PC-9 (cell line): Measurements from ENCODE around the gene DHTKD1. TPM values are rescaled to one million over a fixed set of nuclear protein-coding genes. Genes with fewer than 3 reads are reported as not detected.

Experiments
- Bru-seq: library from RNA; stranded (reverse); fragments of 400-500 nt; gene quantifications from one replicate; lab custom pipeline; 2021; lab: Mats Ljungman, UMichigan
- BruChase-seq, 2 experiments: library from RNA; stranded (reverse); fragments of 400-500 nt; gene quantifications; one replicate each; lab custom pipeline; 2021; lab: Mats Ljungman, UMichigan
- BruUV-seq: library from RNA; stranded (reverse); fragments of 400-500 nt; replicated peaks from 2 replicates; lab custom pipeline; 2021; lab: Mats Ljungman, UMichigan
- CTCF ChIA-PET: fragments of 300-600 bp; sonication (Branson Sonifier 250); formaldehyde crosslinking; loops from one replicate; lab custom pipeline; 2022; ENCODE audit warnings: antibody characterized with exemption; lab: Charles Lee
- POLR2A ChIA-PET: fragments of 300-600 bp; sonication (Branson Sonifier 250); formaldehyde crosslinking; loops from one replicate; lab custom pipeline; 2022; ENCODE audit warnings: antibody characterized with exemption; ENCODE audit not compliant: unreplicated experiment; lab: Charles Lee
- DNase-seq, 2 experiments: peaks; one replicate each; pipeline versions ENCODE4 v3.0.0 to v3.0.0-alpha.2; 2015 to 2022; ENCODE audit warnings: mixed read lengths in 1 of 2
- H2AFZ ChIP-seq: fragments of 200-600 bp; sonication (generic); 2 replicates; pipeline ENCODE4 v1.8.1; 2017; ENCODE audit warnings: antibody characterized with exemption
- H3F3A ChIP-seq: fragments of 200-600 bp; sonication (generic); 2 replicates; pipeline ENCODE4 v1.8.1; 2017; ENCODE audit warnings: antibody characterized with exemption, mild to moderate bottlenecking, low read depth; ENCODE audit not compliant: insufficient read depth
- H3K27ac ChIP-seq: fragments of 200-600 bp; sonication (generic); 2 replicates; pipeline ENCODE4 v1.6.1; 2016; ENCODE audit warnings: mixed run types
- H3K27me3 ChIP-seq: fragments of 200-600 bp; sonication (generic); 2 replicates; pipeline ENCODE4 v1.6.1; 2016; ENCODE audit warnings: low read depth, mixed run types; ENCODE audit not compliant: insufficient read depth
- H3K36me3 ChIP-seq: fragments of 200-600 bp; sonication (generic); 2 replicates; pipeline ENCODE4 v1.6.1; 2016; ENCODE audit warnings: low read depth, mixed run types
- H3K4me1 ChIP-seq: fragments of 200-600 bp; sonication (generic); replicated peaks from 2 replicates; pipeline ENCODE4 v1.6.1; 2016; ENCODE audit warnings: mixed run types; ENCODE audit not compliant: insufficient read depth
- H3K4me2 ChIP-seq: fragments of 200-600 bp; sonication (generic); 2 replicates; pipeline ENCODE4 v1.6.1; 2017; ENCODE audit warnings: mixed run types
- H3K4me3 ChIP-seq: fragments of 200-600 bp; sonication (generic); 2 replicates; pipeline ENCODE4 v1.6.1; 2016; ENCODE audit warnings: mixed run types
- H3K79me2 ChIP-seq: fragments of 200-600 bp; sonication (generic); 2 replicates; pipeline ENCODE4 v1.6.1; 2017; ENCODE audit warnings: low read depth, mixed run types
- H3K9me2 ChIP-seq: fragments of 200-600 bp; sonication (generic); 2 replicates; pipeline ENCODE4 v1.8.1; 2017; ENCODE audit warnings: mild to moderate bottlenecking; ENCODE audit not compliant: insufficient read depth
- H3K9me3 ChIP-seq: fragments of 200-600 bp; sonication (generic); 2 replicates; pipeline ENCODE4 v1.8.1; 2016; ENCODE audit warnings: low read depth; ENCODE audit not compliant: insufficient read depth
- H4K20me1 ChIP-seq: fragments of 200-600 bp; sonication (generic); 2 replicates; pipeline ENCODE4 v1.8.1; 2017; ENCODE audit not compliant: insufficient read depth
- EZH2 ChIP-seq: fragments of 200-600 bp; sonication (generic); IDR thresholded peaks from 2 replicates; pipeline ENCODE4 v1.8.0; 2017; ENCODE audit warnings: antibody characterized with exemption, low read depth
- intact Hi-C: fragments of 100-400 bp; cut with micrococcal nuclease; formaldehyde crosslinking; loops from one replicate; pipeline ENCODE4 v1.10.0; 2022; ENCODE audit not compliant: unreplicated experiment
- long read RNA-seq: library from polyadenylated mRNA; stranded (forward); transcript quantifications from one replicate; pipeline ENCODE4 v2.0.0, GENCODE V29; 2022
- total RNA-seq: library from RNA; stranded (reverse); gene quantifications from 2 replicates; pipeline ENCODE4 v1.2.3, GENCODE V29; 2021
- TF ChIP-seq, protein P1 (sequence below): fragments of 200-600 bp; sonication (generic); conservative IDR thresholded peaks from 2 replicates; pipeline ENCODE4 v1.6.1; 2017; ENCODE audit warnings: mixed run types, antibody characterized with exemption, mild to moderate bottlenecking, moderate library complexity

The DHTKD1 gene, protein sequence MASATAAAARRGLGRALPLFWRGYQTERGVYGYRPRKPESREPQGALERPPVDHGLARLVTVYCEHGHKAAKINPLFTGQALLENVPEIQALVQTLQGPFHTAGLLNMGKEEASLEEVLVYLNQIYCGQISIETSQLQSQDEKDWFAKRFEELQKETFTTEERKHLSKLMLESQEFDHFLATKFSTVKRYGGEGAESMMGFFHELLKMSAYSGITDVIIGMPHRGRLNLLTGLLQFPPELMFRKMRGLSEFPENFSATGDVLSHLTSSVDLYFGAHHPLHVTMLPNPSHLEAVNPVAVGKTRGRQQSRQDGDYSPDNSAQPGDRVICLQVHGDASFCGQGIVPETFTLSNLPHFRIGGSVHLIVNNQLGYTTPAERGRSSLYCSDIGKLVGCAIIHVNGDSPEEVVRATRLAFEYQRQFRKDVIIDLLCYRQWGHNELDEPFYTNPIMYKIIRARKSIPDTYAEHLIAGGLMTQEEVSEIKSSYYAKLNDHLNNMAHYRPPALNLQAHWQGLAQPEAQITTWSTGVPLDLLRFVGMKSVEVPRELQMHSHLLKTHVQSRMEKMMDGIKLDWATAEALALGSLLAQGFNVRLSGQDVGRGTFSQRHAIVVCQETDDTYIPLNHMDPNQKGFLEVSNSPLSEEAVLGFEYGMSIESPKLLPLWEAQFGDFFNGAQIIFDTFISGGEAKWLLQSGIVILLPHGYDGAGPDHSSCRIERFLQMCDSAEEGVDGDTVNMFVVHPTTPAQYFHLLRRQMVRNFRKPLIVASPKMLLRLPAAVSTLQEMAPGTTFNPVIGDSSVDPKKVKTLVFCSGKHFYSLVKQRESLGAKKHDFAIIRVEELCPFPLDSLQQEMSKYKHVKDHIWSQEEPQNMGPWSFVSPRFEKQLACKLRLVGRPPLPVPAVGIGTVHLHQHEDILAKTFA
- total RNA-seq (41.1 and 43.8 TPM in 2 replicates), Bru-seq, nascent RNA (percentile 70 among the genes with signal in this experiment), BruChase-seq, experiment 1, labeled RNA remaining after a 2-hour chase (percentile 69 among the genes with signal in this experiment), BruChase-seq, experiment 2, labeled RNA remaining after a 6-hour chase (percentile 80 among the genes with signal in this experiment)
- long read RNA-seq, full-length matches to known transcripts = 37 of 60 reads
- long read RNA-seq, partial matches to known transcripts = 3 of 60 reads
- long read RNA-seq, other reads (novel, unspliced or antisense) = 20 of 60 reads

DNA sequence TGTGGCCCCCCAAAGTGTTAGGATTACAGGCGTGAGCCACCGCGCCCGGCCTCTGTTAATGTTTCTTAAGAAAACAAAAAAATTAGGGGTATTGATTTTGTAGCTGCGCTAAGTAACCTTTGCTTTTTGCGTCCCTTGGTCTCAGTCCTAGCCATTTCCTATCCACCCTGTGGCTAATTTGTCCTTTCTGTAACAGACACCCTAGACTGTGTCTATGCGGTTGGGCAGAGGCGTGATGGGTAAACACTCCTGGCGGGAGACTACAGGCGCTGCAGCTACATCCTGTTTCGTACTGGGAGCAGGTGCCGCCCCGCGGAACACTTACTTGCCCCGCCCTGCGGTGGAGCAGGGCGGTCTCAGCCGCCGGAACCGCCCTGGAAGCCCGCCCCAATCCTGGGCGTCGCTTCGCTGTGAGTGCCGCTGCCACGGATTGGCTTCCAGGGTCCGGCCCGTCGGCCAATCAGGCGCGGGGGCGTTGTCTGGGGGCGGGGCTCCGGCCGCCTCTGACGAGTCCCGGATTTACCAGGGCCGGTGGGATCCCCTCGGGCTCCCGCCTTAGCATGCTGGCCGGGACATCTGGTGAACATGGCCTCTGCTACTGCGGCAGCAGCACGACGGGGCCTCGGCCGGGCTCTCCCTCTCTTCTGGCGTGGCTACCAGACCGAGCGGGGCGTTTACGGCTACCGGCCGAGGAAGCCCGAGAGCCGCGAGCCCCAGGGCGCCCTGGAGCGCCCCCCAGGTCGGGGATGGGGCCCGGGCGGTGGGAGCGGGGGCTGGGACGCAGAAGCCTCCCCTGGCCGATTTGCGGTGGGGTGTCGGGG lies at the start of gene DHTKD1:
Gene DHTKD1, plus strand, starts transcription at position 506 of the 821 bp plus-strand sequence. Its CDS starts 80 bp downstream, at position 586.
- Histone ChIP-seq H3K4me1 (no peaks in the 10 kb centered on the region), H3F3A (peaks cover 8% of the 10 kb centered on the region; the same call in 1 of the 2 replicates), H2AFZ (peak within 1 kb of the TSS; percentile 77), H3K4me2 (peak within 1 kb of the TSS; percentile 69), H3K27me3 (no peaks in the 10 kb centered on the region), H3K4me3 (peak within 1 kb of the TSS; percentile 83), H3K9me2 (no peaks in the 10 kb centered on the region), H3K9me3 (no peaks in the 10 kb centered on the region), H3K27ac (peak within 1 kb of the TSS; percentile 10; the same call in 1 of the 2 replicates), H3K79me2 (peaks cover 24% of the 10 kb centered on the region; the same call in 1 of the 2 replicates), H4K20me1 (no peaks in the 10 kb centered on the region), H3K36me3 (no peaks in the 10 kb centered on the region)
- DNase-seq = peak; percentile 88 to 98
- intact Hi-C loops = loop anchor here (1.0 to 5.0 kb wide), 2 partner anchors 25 to 59 kb away; partner anchors contain the start of gene SEC61A2
- POLR2A ChIA-PET = interaction anchor here (0.6 to 0.9 kb wide), 5 partner anchors 26 to 282 kb away, joined by 3 to 8 read pairs (median 7); partner anchors contain the start of gene UPF2
- TF ChIP-seq, protein P1, sequence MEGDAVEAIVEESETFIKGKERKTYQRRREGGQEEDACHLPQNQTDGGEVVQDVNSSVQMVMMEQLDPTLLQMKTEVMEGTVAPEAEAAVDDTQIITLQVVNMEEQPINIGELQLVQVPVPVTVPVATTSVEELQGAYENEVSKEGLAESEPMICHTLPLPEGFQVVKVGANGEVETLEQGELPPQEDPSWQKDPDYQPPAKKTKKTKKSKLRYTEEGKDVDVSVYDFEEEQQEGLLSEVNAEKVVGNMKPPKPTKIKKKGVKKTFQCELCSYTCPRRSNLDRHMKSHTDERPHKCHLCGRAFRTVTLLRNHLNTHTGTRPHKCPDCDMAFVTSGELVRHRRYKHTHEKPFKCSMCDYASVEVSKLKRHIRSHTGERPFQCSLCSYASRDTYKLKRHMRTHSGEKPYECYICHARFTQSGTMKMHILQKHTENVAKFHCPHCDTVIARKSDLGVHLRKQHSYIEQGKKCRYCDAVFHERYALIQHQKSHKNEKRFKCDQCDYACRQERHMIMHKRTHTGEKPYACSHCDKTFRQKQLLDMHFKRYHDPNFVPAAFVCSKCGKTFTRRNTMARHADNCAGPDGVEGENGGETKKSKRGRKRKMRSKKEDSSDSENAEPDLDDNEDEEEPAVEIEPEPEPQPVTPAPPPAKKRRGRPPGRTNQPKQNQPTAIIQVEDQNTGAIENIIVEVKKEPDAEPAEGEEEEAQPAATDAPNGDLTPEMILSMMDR = no peak; the same call in 1 of the 2 replicates
- TF ChIP-seq EZH2 = no peak
- no TSS peak for BruUV-seq
- CTCF ChIA-PET = interaction anchor here (0.6 kb wide), 1 partner anchor 213 kb away, joined by 6 read pairs; no protein-coding TSS in a partner anchor

DNA sequence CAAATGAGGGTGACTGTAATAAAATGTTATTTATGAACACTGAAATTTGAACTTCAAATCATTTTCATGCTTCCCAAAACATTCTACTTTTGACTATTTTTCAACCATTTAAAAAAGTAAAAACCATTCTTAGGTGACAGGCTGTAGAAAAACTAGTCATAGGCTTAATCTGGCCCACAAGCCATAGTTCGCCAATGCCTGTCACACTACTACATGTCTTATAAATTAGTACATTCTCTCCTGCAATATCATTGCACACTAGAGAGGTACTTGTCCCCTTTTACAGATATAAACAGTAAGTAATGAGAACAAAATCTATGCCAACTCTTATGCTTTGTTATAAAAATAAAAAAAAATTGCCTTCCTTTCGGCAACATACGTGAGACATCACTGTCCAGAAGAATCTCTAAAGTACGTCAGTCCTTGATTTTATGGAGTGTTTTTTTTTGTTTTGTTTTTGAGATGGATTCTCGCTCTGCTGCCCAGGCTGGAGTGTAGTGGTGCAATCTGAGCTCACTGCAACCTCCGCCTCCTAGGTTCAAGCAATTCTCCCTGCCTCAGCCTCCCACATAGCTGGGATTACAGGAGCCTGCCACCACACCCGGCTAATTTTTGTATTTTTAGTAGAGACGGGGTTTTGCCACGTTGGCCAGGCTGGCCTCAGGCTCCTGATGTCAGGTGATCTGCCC lies 49.3 kb upstream of the DHTKD1 start:
- Histone ChIP-seq H3F3A (peaks cover 9% of the 10 kb centered on the region; the same call in 1 of the 2 replicates), H3K4me3 (no peak overlapping the region), H3K27me3 (no peaks in the 10 kb centered on the region), H3K27ac (no peak overlapping the region), H3K9me3 (no peaks in the 10 kb centered on the region), H3K36me3 (no peaks in the 10 kb centered on the region), H3K4me2 (no peak overlapping the region), H3K4me1 (no peaks in the 10 kb centered on the region), H3K9me2 (no peaks in the 10 kb centered on the region), H2AFZ (no peak overlapping the region), H4K20me1 (peaks cover 4% of the 10 kb centered on the region), H3K79me2 (no peaks in the 10 kb centered on the region; the same call in 1 of the 2 replicates)
- no TSS peak for BruUV-seq
- ChIA-PET CTCF (no interaction called here), POLR2A (no interaction called here)
- TF ChIP-seq, protein P1 = no peak
- no peak for TF ChIP-seq EZH2
- intact Hi-C loops = no loop called here
- DNase-seq = no peak
